ENCODE data around the gene TRIM44. TPM values are rescaled to one million over a fixed set of nuclear protein-coding genes. Genes with fewer than 3 reads are reported as not detected.

Gene TRIM44
- total and polyA plus RNA-seq, 10 of the 15 experiments (the other 5 are each of a cell fraction or from before 2014, with no cell fraction given) = 6.7 to 93.0 (median 27.6) TPM

DNA sequence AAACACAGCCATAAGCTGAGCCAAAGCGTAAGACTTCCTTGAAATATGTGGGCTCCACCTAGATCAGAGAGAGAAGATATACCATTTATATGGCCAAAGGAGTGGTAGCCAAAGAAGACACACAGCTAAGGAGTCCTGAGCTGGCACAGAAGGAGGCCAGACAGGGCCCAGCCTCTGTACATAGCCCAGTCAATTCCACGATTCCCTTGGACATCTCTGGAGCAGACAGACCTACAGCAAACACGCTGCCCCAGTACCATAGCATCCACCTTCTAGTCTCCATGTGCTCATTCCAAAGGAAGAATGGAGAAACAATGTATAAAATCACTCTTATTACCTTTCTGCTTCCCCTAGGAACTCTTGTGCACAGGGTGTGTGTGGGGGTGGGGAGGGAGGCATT, 179.2 kb downstream of the TRIM44 start:
- H3K4me1 ChIP-seq (ENCODE audit: control insufficient read depth, insufficient read depth, low read length) = no peaks in the 10 kb centered on the region
- BruUV-seq (replicated peaks) = no TSS peak
- no peaks in the 10 kb centered on the region for H3K27me3 ChIP-seq (replicated peaks in 1 of 2; ENCODE audit: control insufficient read depth in 2 of 2, insufficient read depth in 2 of 2, low read length in 1 of 2)
- SMC1A ChIA-PET (ENCODE audit: uncharacterized antibody, unreplicated experiment) = interaction anchor here (2.2 kb wide), 1 partner anchor 20 kb away, joined by 7 read pairs; no protein-coding TSS in a partner anchor
- no peak overlapping the region for H3K9ac ChIP-seq (ENCODE audit: control insufficient read depth, insufficient read depth, low read length)
- WGBS (ENCODE audit: insufficient coverage, insufficient replicate concordance, low lambda C conversion rate, missing lambda C conversion rate) = 40% methylated on average over 3 of the region's 3 CpGs
- H3K9me3 ChIP-seq (replicated peaks; ENCODE audit: control insufficient read depth, insufficient read depth, low read length) = no peaks in the 10 kb centered on the region
- no peak for FAIRE-seq
- no peaks in the 10 kb centered on the region for H3K79me2 ChIP-seq (ENCODE audit: control insufficient read depth, insufficient read depth, low read length)
- in situ Hi-C loops (cut with MboI) (no loop called here), intact Hi-C loops (cut with micrococcal nuclease; ENCODE audit: unreplicated experiment) (no loop called here)
- no peak overlapping the region for H3K27ac ChIP-seq (ENCODE audit: control insufficient read depth, insufficient read depth)
- POLR2A ChIA-PET = interaction anchor here (0.9 kb wide), 1 partner anchor 209 kb away, joined by 3 read pairs; no protein-coding TSS in a partner anchor
- ATAC-seq = no peak
- H2AFZ ChIP-seq (ENCODE audit: control insufficient read depth, low read depth, low read length) = no peak overlapping the region
- H3K36me3 ChIP-seq (ENCODE audit: control insufficient read depth in 2 of 2, insufficient read depth in 2 of 2, low read length in 1 of 2) = no peaks in the 10 kb centered on the region
- no peak overlapping the region for H3K4me3 ChIP-seq
- no peaks in the 10 kb centered on the region for H4K20me1 ChIP-seq (ENCODE audit: control insufficient read depth, insufficient read depth)
- RAD21 ChIA-PET (ENCODE audit: unreplicated experiment) = no interaction called here
- H3K4me2 ChIP-seq (ENCODE audit: control insufficient read depth, insufficient read depth) = no peak overlapping the region
- no peak for DNase-seq (ENCODE audit: low read depth, low spot score)
- no peak for TF ChIP-seq RAD21 (IDR thresholded peaks at IDR 0.05; ENCODE audit: insufficient read depth, low read depth, low read length)
- TF ChIP-seq RAD51 (IDR thresholded peaks at IDR 0.05) = no peak
- TF ChIP-seq, protein P1, sequence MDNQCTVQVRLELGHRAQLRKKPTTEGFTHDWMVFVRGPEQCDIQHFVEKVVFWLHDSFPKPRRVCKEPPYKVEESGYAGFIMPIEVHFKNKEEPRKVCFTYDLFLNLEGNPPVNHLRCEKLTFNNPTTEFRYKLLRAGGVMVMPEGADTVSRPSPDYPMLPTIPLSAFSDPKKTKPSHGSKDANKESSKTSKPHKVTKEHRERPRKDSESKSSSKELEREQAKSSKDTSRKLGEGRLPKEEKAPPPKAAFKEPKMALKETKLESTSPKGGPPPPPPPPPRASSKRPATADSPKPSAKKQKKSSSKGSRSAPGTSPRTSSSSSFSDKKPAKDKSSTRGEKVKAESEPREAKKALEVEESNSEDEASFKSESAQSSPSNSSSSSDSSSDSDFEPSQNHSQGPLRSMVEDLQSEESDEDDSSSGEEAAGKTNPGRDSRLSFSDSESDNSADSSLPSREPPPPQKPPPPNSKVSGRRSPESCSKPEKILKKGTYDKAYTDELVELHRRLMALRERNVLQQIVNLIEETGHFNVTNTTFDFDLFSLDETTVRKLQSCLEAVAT (IDR thresholded peaks at IDR 0.05) = no peak
- no peak for TF ChIP-seq SMAD1 (IDR thresholded peaks at IDR 0.05; ENCODE audit: low read depth, partially characterized antibody)
- TF ChIP-seq NFYB (IDR thresholded peaks at IDR 0.05; ENCODE audit: insufficient read depth, low read depth, low read length) = no peak
- TF ChIP-seq TBL1XR1 (IDR thresholded peaks at IDR 0.05; ENCODE audit: low read depth, low read length) = no peak
- CTCF ChIA-PET = interaction anchor here (2.7 kb wide), 1 partner anchor 20 kb away, joined by 8 read pairs; no protein-coding TSS in a partner anchor
